Small intestine (tissue), 16 donors: ENCODE data around the gene SLC35G3. TPM values are rescaled to one million over a fixed set of nuclear protein-coding genes. Genes with fewer than 3 reads are reported as not detected.
A peak's percentile ranks its signal among the peaks of the same experiment; 100 is the strongest.
"Not testable (repeated sequence)": the region's sequence is repeated elsewhere in the genome, so short reads cannot be mapped to it uniquely, and the experiment has no call there.

ENCODE experiments used
- DNase-seq, 2 donors: peaks; one replicate each; pipeline versions ENCODE4 v3.0.0 to v3.0.0-alpha.2; 2013
- FAIRE-seq: peaks from 2 replicates; lab custom pipeline; 2012; peaks lifted over from hg19 to GRCh38; lab: Jason Lieb, UNC
- H3K27ac ChIP-seq, 3 donors: one replicate each; pipeline ENCODE4 v1.5.1; 2013; ENCODE audit warnings: low read length in 2 of 3, mild to moderate bottlenecking in 2 of 3, control low read depth in 1 of 3, inconsistent platforms in 1 of 3, low read depth in 1 of 3, moderate library complexity in 1 of 3
- H3K27me3 ChIP-seq, 3 donors: one replicate each; pipeline ENCODE4 v1.6.1; 2013; ENCODE audit warnings: low read length in 3 of 3, inconsistent platforms in 1 of 3; ENCODE audit not compliant: control insufficient read depth in 3 of 3, insufficient read depth in 3 of 3
- H3K36me3 ChIP-seq, 3 donors: one replicate each; pipeline ENCODE4 v1.6.1; 2013; ENCODE audit warnings: low read length in 3 of 3, inconsistent platforms in 1 of 3, low read depth in 1 of 3, mild to moderate bottlenecking in 1 of 3, moderate library complexity in 1 of 3; ENCODE audit not compliant: control insufficient read depth in 3 of 3, insufficient read depth in 2 of 3
- H3K4me1 ChIP-seq, 3 donors: one replicate each; pipeline ENCODE4 v1.6.1; 2013; ENCODE audit warnings: low read length in 2 of 3, inconsistent platforms in 1 of 3, low read depth in 1 of 3, mild to moderate bottlenecking in 1 of 3, moderate library complexity in 1 of 3; ENCODE audit not compliant: control insufficient read depth in 3 of 3, insufficient read depth in 2 of 3
- H3K4me3 ChIP-seq, 3 donors: one replicate each; pipeline ENCODE4 v1.5.1; 2013; ENCODE audit warnings: low read length in 3 of 3, control low read depth in 1 of 3, inconsistent platforms in 1 of 3, low read depth in 1 of 3, mild to moderate bottlenecking in 1 of 3, moderate library complexity in 1 of 3
- H3K9me3 ChIP-seq, 2 donors: one replicate each; pipeline ENCODE4 v1.6.1; 2013; ENCODE audit warnings: low read depth in 1 of 2, low read length in 1 of 2; ENCODE audit not compliant: control insufficient read depth in 2 of 2, insufficient read depth in 1 of 2
- WGBS, 3 donors: extraction: QIAGEN DNeasy Blood & Tissue Kit; methylation state at CpG; one replicate each; pipeline ENCODE4 v1.1.7; 2013; 5-methylcytosine and 5-hydroxymethylcytosine counted together
- long read RNA-seq, 10 donors: transcript quantifications; one replicate each; lab custom pipeline, GENCODE V29; 2026
- polyA plus RNA-seq, 4 donors: library from polyadenylated mRNA; stranded (reverse) in 3 of 4; unstranded in 1 of 4; fragments of 200-250 nt in 3 of 4; fragments of 120-200 nt in 1 of 4; gene quantifications; one replicate each; pipeline versions ENCODE4 v1.2.1 to v1.2.3, GENCODE V29; 2013
- donor health status: healthy with polysubstance abuse.
- donor health status: control.
- donor health status: control.
- donor health status: Bipolar disorder and iron deficiency.
- donor health status: healthy.

Gene SLC35G3
- under 1 TPM in 1 of 4 donors, not detected in 3; 0.22 TPM for polyA plus RNA-seq
- long read RNA-seq, donor 1 = 0 reads
- long read RNA-seq, donor 2 = 0 reads
- long read RNA-seq, donor 3 = 0 reads
- long read RNA-seq, donor 4 = 0 reads
- long read RNA-seq, donor 5, partial matches to known transcripts = 0 of 1 reads
- long read RNA-seq, donor 5, other reads (novel, unspliced or antisense) = 0 of 1 reads
- long read RNA-seq, donor 6 = 0 reads
- long read RNA-seq, donor 7, transcript SLC35G3-201 (1 exons, 2,004 nt) = major isoform, 8 of 8 reads
- long read RNA-seq, donor 7, partial matches to known transcripts = 0 of 8 reads
- long read RNA-seq, donor 7, other reads (novel, unspliced or antisense) = 0 of 8 reads
- long read RNA-seq, donor 8 = 0 reads
- long read RNA-seq, donor 9 = 0 reads
- long read RNA-seq, donor 10 = 0 reads

GRCh38 chr17:35194001-35194400, at the start of gene SLC35G3:
TSS of gene SLC35G3 (minus strand) at chr17:35194393. CDS start at chr17:35194307, 86 bp downstream.
- H3K4me1 ChIP-seq, H3K9me3 ChIP-seq, H3K4me3 ChIP-seq, H3K36me3 ChIP-seq, H3K27ac ChIP-seq, DNase-seq, H3K27me3 ChIP-seq, FAIRE-seq: not testable (repeated sequence)
- 85 to 92% (median 90%) methylated on average over 10 to 12 of the region's 12 CpGs for WGBS, 3 donors

GRCh38 chr17:35243561-35244340, 49.6 kb upstream of the SLC35G3 start:
- FAIRE-seq (no peak), DNase-seq (peak in 1 of 2 donors; percentile 44)
- 2 to 6% (median 3%) methylated on average over 14 of the region's 14 CpGs for whole genome bisulfite sequencing, 3 donors
- H3K27ac ChIP-seq = peak overlapping the region; percentile 83 to 99 (median 85)
- no peaks in the 10 kb centered on the region for H3K36me3 ChIP-seq
- H3K4me3 ChIP-seq = peak overlapping the region; percentile 76 to 94 (median 85)
- H3K4me1 ChIP-seq = peaks cover 0 to 3% (median 0%) of the 10 kb centered on the region in 3 donors
- H3K9me3 ChIP-seq = no peaks in the 10 kb centered on the region
- H3K27me3 ChIP-seq = no peaks in the 10 kb centered on the region

GRCh38 chr17:35242805-35243560, 48.8 kb upstream of the SLC35G3 start, which contains the start of gene SLFN5:
TSS of gene SLFN5 (plus strand) at chr17:35243072. CDS start at chr17:35258691, 15,619 bp downstream.
- peak within 1 kb of the TSS; percentile 83 to 99 (median 85) for H3K27ac ChIP-seq
- DNase-seq (peak; percentile 93 to 97), FAIRE-seq (no peak)
- WGBS, 3 donors = 0 to 1% (median 0%) methylated on average over 40 to 44 of the region's 44 CpGs
- no peaks in the 10 kb centered on the region for H3K27me3 ChIP-seq
- no peaks in the 10 kb centered on the region for H3K36me3 ChIP-seq
- H3K4me3 ChIP-seq = peak within 1 kb of the TSS; percentile 76 to 94 (median 85)
- no peaks in the 10 kb centered on the region for H3K9me3 ChIP-seq
- H3K4me1 ChIP-seq = peaks cover 0 to 3% (median 0%) of the 10 kb centered on the region in 3 donors

- DNase-seq (peak; percentile 86), FAIRE-seq (no peak)
- H3K36me3 ChIP-seq = no peaks in the 10 kb centered on the region
- H3K4me3 ChIP-seq = peak overlapping the region; percentile 74 to 85 (median 76)
- 0 to 1% (median 1%) methylated on average over 39 to 43 of the region's 43 CpGs for WGBS, 3 donors
- H3K9me3 ChIP-seq = no peaks in the 10 kb centered on the region
- no peaks in the 10 kb centered on the region for H3K27me3 ChIP-seq
- H3K27ac ChIP-seq = peak overlapping the region; percentile 73 to 99 (median 83)
- H3K4me1 ChIP-seq = peaks cover 0 to 3% (median 0%) of the 10 kb centered on the region in 3 donors
These were observed 48.1 kb upstream of the SLC35G3 start for GRCh38 chr17:35242158-35242804.

GRCh38 chr17:35241520-35241919, 47.3 kb upstream of the SLC35G3 start:
- DNase-seq (no peak), FAIRE-seq (no peak)
- Histone ChIP-seq H3K27me3 (no peaks in the 10 kb centered on the region), H3K27ac (peak overlapping the region in 2 of 3 donors; percentile 73 to 99), H3K36me3 (no peaks in the 10 kb centered on the region), H3K4me3 (peak overlapping the region; percentile 74 to 85 (median 76)), H3K9me3 (no peaks in the 10 kb centered on the region), H3K4me1 (peaks cover 0 to 3% (median 0%) of the 10 kb centered on the region in 3 donors)
- 80 to 87% (median 82%) methylated on average over 19 of the region's 19 CpGs for WGBS, 3 donors

GRCh38 chr17:35240861-35241260, 46.7 kb upstream of the SLC35G3 start:
- WGBS, 3 donors = 92 to 95% (median 94%) methylated on average over 8 of the region's 8 CpGs
- Histone ChIP-seq H3K4me3 (no peak overlapping the region), H3K36me3 (no peaks in the 10 kb centered on the region), H3K27ac (peak overlapping the region in 1 of 3 donors; percentile 17), H3K4me1 (peaks cover 0 to 3% (median 0%) of the 10 kb centered on the region in 3 donors), H3K9me3 (no peaks in the 10 kb centered on the region), H3K27me3 (no peaks in the 10 kb centered on the region)
- FAIRE-seq = no peak
- DNase-seq = no peak

- Histone ChIP-seq H3K9me3 (no peaks in the 10 kb centered on the region), H3K4me1 (peaks cover 0 to 3% (median 0%) of the 10 kb centered on the region in 3 donors), H3K27me3 (no peaks in the 10 kb centered on the region), H3K36me3 (no peaks in the 10 kb centered on the region), H3K4me3 (no peak overlapping the region), H3K27ac (peak overlapping the region in 1 of 3 donors; percentile 3)
- 73 to 84% (median 82%) methylated on average over 3 to 4 of the region's 4 CpGs for WGBS, 3 donors
- no peak for DNase-seq
- FAIRE-seq = no peak
These were observed 45.6 kb upstream of the SLC35G3 start for GRCh38 chr17:35239823-35240222.
